Measurements from ENCODE around the gene FARS2.

The FARS2 gene

GRCh38 chr6:5706124-5707033 is 445.1 kb downstream of the FARS2 start:
- H3K27ac Mint-ChIP-seq, result no peak overlapping the region
- H3K9me3 Mint-ChIP-seq, result no peaks in the 10 kb centered on the region
- H3K4me3 Mint-ChIP-seq, result no peak overlapping the region
- H3K36me3 Mint-ChIP-seq (ENCODE audit: insufficient read depth), result peaks cover 5% of the 10 kb centered on the region
- DNase-seq, result no peak
- peaks cover 2 to 4% of the 10 kb centered on the region in 2 donors for H3K4me1 Mint-ChIP-seq (ENCODE audit: low read depth in 2 of 2)
- H3K27me3 Mint-ChIP-seq, result no peaks in the 10 kb centered on the region
- ATAC-seq (replicated peaks), result no peak

DNA sequence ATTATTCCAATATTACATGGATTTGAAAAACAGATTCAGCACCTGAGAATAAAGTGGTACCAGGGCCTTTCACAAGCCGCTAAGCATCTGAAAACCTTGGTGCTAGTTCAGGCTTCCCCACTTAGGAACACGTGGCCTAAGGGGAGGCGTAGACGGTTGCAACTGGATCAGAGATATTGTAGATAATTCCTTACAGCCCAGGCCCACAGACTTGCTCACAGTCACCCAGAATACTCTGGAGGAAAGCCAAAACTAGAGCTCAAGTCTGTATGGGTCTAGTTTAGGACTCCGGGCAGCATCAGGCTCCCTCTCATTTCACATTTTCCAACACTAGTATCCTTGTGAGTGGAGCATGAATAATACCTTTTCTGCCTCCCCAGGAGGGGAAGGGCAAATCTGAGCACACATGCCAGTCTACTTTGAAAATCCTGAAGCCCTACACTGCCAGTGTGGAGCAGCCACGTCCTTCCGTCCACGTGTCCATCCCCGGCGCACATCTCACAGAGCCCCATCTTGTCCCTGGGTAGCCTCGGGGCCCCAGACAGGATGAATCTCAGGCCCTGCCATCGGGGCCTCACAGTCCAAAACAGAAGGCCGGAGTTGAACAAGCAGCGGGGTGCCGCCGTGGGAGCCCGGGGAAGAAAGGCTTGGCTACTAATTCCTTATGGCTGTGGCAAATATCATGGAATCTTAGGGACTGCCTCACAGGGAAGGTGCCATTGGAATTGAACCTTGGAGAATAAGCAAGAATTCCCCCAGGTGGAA is 446.1 kb downstream of the FARS2 start:
- no peak for DNase-seq
- Mint-ChIP-seq H3K27ac (no peak overlapping the region), H3K9me3 (no peaks in the 10 kb centered on the region)

GRCh38 chr6:5710516-5710915 is 449.2 kb downstream of the FARS2 start:
- Mint-ChIP-seq H3K4me1 (ENCODE audit: low read depth in 2 of 2) (peaks cover 4 to 5% of the 10 kb centered on the region in 2 donors), H3K4me3 (no peak overlapping the region), H3K27me3 (no peaks in the 10 kb centered on the region), H3K36me3 (ENCODE audit: insufficient read depth) (peaks cover 5% of the 10 kb centered on the region), H3K9me3 (peaks cover 2 to 3% of the 10 kb centered on the region in 2 donors), H3K27ac (no peak overlapping the region)
- no peak for DNase-seq
- no peak for ATAC-seq (replicated peaks)

More for the DNA sequence above, 446.1 kb downstream of the FARS2 start:
- Mint-ChIP-seq H3K4me3 (no peak overlapping the region), H3K27me3 (no peaks in the 10 kb centered on the region), H3K36me3 (ENCODE audit: insufficient read depth) (peaks cover 5% of the 10 kb centered on the region), H3K4me1 (ENCODE audit: low read depth in 2 of 2) (peaks cover 4% of the 10 kb centered on the region in 2 donors)
- no peak for ATAC-seq (replicated peaks)

DNA sequence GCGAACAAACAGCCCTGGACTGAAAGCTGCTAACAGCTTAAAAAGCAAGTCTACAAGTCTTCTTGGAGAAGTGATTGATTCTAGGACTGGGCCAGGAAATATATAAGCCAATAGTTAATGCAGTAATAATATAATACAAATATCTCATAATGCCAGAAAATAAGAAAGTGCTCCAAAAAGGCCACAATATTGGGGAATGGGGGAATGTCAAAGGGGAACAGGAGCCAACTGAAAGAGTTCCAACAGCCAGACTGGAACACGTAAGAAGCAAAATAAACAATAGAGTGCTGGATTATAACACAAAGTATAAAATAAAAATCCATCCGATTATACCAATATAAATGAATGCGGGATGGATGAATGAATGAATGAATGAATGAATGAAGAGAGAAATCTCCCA is 449.6 kb downstream of the FARS2 start:
- Mint-ChIP-seq H3K27me3 (no peaks in the 10 kb centered on the region), H3K9me3 (peaks cover 2 to 7% of the 10 kb centered on the region in 2 donors), H3K4me3 (no peak overlapping the region), H3K36me3 (ENCODE audit: insufficient read depth) (peaks cover 5% of the 10 kb centered on the region), H3K4me1 (ENCODE audit: low read depth in 2 of 2) (peaks cover 4 to 5% of the 10 kb centered on the region in 2 donors), H3K27ac (no peak overlapping the region)
- DNase-seq, result no peak
- ATAC-seq (replicated peaks), result no peak

DNA sequence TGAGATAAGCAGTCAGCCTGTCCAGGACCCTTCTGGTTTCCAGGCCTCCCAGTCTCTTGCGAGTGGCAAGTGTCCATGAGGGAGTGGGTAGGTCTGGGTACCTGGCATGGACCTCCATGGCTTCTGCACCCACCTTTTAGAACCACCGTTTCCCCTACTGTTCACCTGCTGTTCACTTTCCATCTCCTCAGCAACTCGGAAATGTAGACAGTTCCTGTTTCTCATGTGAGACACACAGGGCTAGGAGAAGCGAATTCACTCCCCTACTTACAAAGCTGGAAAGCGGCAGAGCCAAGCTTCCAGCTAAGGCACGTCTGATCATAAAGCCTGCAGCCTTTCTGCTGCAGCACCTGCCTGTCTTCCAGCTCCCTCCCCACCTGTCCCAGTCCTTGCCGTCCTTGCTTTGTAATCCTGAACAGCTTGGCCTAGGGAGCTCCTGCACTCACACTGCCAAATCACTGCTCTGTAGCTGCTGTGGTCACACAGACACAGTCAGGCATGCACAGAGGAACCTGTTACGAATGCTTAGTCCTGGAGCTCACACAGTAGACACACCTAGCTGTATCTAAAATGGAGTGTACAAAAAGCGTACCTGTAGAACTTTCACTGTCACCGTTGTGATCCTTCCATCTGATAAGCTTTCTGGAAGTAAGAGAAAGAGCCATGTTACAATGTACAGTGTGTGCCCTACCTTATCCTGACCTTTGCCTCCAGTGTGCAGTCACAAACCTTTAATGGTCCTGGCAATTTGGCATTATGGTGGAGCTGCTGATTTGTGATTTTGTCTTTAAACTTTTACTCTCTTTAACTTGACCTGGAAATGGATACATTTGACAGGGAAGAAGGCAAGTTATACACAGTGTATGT is 451.3 kb downstream of the FARS2 start:
- no peak overlapping the region for H3K4me3 Mint-ChIP-seq
- peaks cover 5% of the 10 kb centered on the region for H3K36me3 Mint-ChIP-seq (ENCODE audit: insufficient read depth)
- peaks cover 4 to 5% of the 10 kb centered on the region in 2 donors for H3K4me1 Mint-ChIP-seq (ENCODE audit: low read depth in 2 of 2)
- no peak for ATAC-seq (replicated peaks)
- DNase-seq, result no peak
- H3K27ac Mint-ChIP-seq, result peak overlapping the region in 1 of 2 donors; percentile 41
- H3K27me3 Mint-ChIP-seq, result no peaks in the 10 kb centered on the region
- H3K9me3 Mint-ChIP-seq, result peaks cover 2 to 18% of the 10 kb centered on the region in 2 donors

DNA sequence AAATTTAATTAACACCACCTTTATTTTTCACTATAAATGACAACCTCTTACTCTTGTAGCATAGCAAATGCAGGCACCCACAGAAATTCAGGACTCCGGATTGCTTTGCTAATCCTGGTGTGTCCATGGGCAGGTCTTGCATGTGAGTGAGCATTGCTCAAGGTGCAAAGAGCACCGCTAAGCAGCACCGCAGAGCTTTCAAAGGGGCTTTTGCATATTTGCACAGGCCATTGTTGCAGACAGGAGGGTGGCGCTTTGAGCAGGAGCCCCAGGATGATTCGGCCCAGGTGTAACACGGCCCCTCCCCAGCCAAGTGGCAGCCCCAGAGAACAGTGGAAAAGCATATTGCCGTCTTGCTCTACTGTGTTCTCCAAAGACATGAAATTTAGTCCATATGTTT is 452.2 kb downstream of the FARS2 start:
- Mint-ChIP-seq H3K4me1 (ENCODE audit: low read depth in 2 of 2) (peaks cover 4% of the 10 kb centered on the region in 2 donors), H3K9me3 (peaks cover 2 to 18% of the 10 kb centered on the region in 2 donors), H3K27me3 (no peaks in the 10 kb centered on the region), H3K36me3 (ENCODE audit: insufficient read depth) (peaks cover 5% of the 10 kb centered on the region), H3K4me3 (no peak overlapping the region), H3K27ac (no peak overlapping the region)
- ATAC-seq (replicated peaks) (no peak), DNase-seq (no peak)

DNA sequence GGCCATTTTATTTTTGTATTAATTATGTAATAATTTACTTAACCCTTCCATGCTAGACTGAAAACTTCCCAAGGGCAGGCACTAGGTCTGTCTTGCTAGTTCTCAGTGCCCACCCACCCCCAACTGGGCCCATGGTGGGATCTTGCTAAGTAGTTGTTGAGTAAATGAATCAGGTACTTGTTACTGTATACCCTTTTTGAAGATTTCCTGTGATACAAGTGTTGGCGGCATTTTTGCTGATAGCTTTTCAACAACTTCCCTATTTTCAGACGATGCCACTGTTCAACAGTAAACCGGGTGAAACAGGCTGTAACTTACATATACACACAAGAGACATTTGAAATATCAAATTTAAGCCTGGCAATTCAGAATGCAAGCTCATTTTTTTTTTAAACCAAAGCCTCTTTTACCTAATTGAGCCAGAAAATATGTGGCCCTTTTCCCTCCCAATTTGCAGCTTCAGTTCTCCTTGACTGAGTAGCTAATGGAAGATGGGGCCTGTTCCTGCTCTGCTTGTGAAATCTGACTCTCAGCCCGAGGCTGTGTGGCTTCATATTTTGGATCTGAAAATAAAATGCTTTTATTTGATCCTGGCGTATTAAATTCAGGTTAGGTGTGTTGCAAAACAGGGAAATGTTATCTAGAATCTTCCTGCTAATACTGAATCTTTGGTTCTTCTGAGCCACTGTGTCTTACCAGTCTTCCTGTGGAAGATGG is 457.1 kb downstream of the FARS2 start:
- no peak overlapping the region for H3K27ac Mint-ChIP-seq

GRCh38 chr6:5723841-5724691 is 462.8 kb downstream of the FARS2 start:
- H3K27ac Mint-ChIP-seq, result peak overlapping the region in 1 of 2 donors; percentile 39
- H3K4me3 Mint-ChIP-seq, result no peak overlapping the region
- H3K4me1 Mint-ChIP-seq (ENCODE audit: low read depth in 2 of 2), result peaks cover 4 to 7% of the 10 kb centered on the region in 2 donors
- H3K36me3 Mint-ChIP-seq (ENCODE audit: insufficient read depth), result no peaks in the 10 kb centered on the region
- no peaks in the 10 kb centered on the region for H3K27me3 Mint-ChIP-seq
- DNase-seq (no peak), ATAC-seq (replicated peaks) (peak; percentile 56)
- no peaks in the 10 kb centered on the region for H3K9me3 Mint-ChIP-seq

More for the DNA sequence above, 457.1 kb downstream of the FARS2 start:
- DNase-seq (no peak), ATAC-seq (replicated peaks) (no peak)
- no peaks in the 10 kb centered on the region for H3K36me3 Mint-ChIP-seq (ENCODE audit: insufficient read depth)
- peaks cover 0 to 4% of the 10 kb centered on the region in 2 donors for H3K4me1 Mint-ChIP-seq (ENCODE audit: low read depth in 2 of 2)
- H3K27me3 Mint-ChIP-seq, result no peaks in the 10 kb centered on the region
- H3K9me3 Mint-ChIP-seq, result peaks cover 2 to 18% of the 10 kb centered on the region in 2 donors
- H3K4me3 Mint-ChIP-seq, result no peak overlapping the region

DNA sequence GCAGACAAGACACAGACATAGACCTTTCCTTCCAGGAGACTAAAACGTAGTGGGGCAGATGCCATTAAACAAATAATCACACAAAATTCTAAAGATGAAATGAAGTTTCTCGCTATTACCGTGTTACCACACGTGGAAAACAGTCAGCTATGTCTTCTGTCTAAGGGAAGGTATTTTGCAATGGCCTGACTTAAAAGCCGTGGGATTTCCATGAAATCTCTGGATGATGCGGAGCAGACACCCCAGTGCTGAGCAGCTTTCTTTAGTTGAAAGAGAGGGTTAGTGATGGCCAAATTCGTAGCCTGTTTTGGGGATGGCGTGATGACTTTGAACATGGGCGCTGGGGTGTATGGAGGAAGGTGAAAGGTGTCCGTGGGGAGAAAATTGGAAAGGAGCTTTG is 463.6 kb downstream of the FARS2 start:
- DNase-seq (no peak), ATAC-seq (replicated peaks) (no peak)
- peaks cover 4 to 7% of the 10 kb centered on the region in 2 donors for H3K4me1 Mint-ChIP-seq (ENCODE audit: low read depth in 2 of 2)
- no peak overlapping the region for H3K27ac Mint-ChIP-seq
- H3K36me3 Mint-ChIP-seq (ENCODE audit: insufficient read depth), result no peaks in the 10 kb centered on the region
- no peaks in the 10 kb centered on the region for H3K27me3 Mint-ChIP-seq
- H3K4me3 Mint-ChIP-seq, result no peak overlapping the region
- H3K9me3 Mint-ChIP-seq, result no peaks in the 10 kb centered on the region

GRCh38 chr6:5726976-5727718 is 465.8 kb downstream of the FARS2 start:
- Mint-ChIP-seq H3K27me3 (no peaks in the 10 kb centered on the region), H3K4me1 (ENCODE audit: low read depth in 2 of 2) (peaks cover 7 to 12% of the 10 kb centered on the region in 2 donors), H3K36me3 (ENCODE audit: insufficient read depth) (no peaks in the 10 kb centered on the region), H3K27ac (no peak overlapping the region), H3K4me3 (no peak overlapping the region), H3K9me3 (no peaks in the 10 kb centered on the region)
- no peak for DNase-seq
- ATAC-seq (replicated peaks), result no peak

- DNase-seq, result no peak
- no peaks in the 10 kb centered on the region for H3K27me3 Mint-ChIP-seq
- no peak overlapping the region for H3K27ac Mint-ChIP-seq
- peaks cover 3% of the 10 kb centered on the region for H3K36me3 Mint-ChIP-seq (ENCODE audit: insufficient read depth)
- H3K9me3 Mint-ChIP-seq, result no peaks in the 10 kb centered on the region
- ATAC-seq (replicated peaks), result no peak
- H3K4me1 Mint-ChIP-seq (ENCODE audit: low read depth in 2 of 2), result peaks cover 3 to 14% of the 10 kb centered on the region in 2 donors
- no peak overlapping the region for H3K4me3 Mint-ChIP-seq
Observed at GRCh38 chr6:5728351-5729079, 467.2 kb downstream of the FARS2 start.

Data from effector memory CD8-positive, alpha-beta T cell (primary cell).